Measurements from ENCODE around the gene SEC24C.

- no peak for TF ChIP-seq EP300 (IDR thresholded peaks at IDR 0.05)
- TF ChIP-seq CTCF (IDR thresholded peaks at IDR 0.05) = no peak
- no peak for TF ChIP-seq POLR2A (IDR thresholded peaks at IDR 0.05)
Observed at GRCh38 chr10:73732931-73733623, 11.1 kb upstream of the SEC24C start.

Measured in tibial nerve (tissue), 4 donors.